DND-41 (cell line): ENCODE measurements around the gene CIDEC.

Experiments used
- CTCF ChIP-seq: IDR thresholded peaks from 2 replicates; pipeline ENCODE4 v1.5.1; 2012; ENCODE audit warnings: borderline replicate concordance, low read length, moderate library complexity, mild to moderate bottlenecking; ENCODE audit not compliant: poor library complexity, severe bottlenecking; ENCODE audit errors: extremely low read depth
- EZH2 ChIP-seq: IDR thresholded peaks from 3 replicates; pipeline ENCODE4 v1.6.1; 2012; ENCODE audit warnings: borderline replicate concordance, low read depth, mild to moderate bottlenecking, moderate library complexity, low read length, inconsistent platforms; ENCODE audit not compliant: severe bottlenecking

- TF ChIP-seq CTCF = no peak
- no peak for TF ChIP-seq EZH2
These were observed 54.5 kb downstream of the CIDEC start for GRCh38 chr3:9825451-9826040.
